LHCN-M2 (cell line): ENCODE results near the gene ANK3. TPM values are rescaled to one million over a fixed set of nuclear protein-coding genes. Genes with fewer than 3 reads are reported as not detected.

Source experiments
- DNase-seq: peaks from one replicate; pipeline ENCODE4 v3.0.0-alpha.2; 2012; ENCODE audit warnings: low read depth
- total RNA-seq: library from RNA; depleted of rRNA; stranded (reverse); fragments of >200 nt; gene quantifications from 2 replicates; pipeline ENCODE4 v1.2.3, GENCODE V29; 2014

The ANK3 gene
- total RNA-seq, 1 experiment from 2014 or later = 4.5 TPM

GRCh38 chr10:60347270-60347669 is 42.4 kb downstream of the ANK3 start:
- no peak for DNase-seq

GRCh38 chr10:60346661-60347060 is 43.0 kb downstream of the ANK3 start:
- DNase-seq = no peak

GRCh38 chr10:60343254-60343653 is 46.4 kb downstream of the ANK3 start:
- no peak for DNase-seq

DNA sequence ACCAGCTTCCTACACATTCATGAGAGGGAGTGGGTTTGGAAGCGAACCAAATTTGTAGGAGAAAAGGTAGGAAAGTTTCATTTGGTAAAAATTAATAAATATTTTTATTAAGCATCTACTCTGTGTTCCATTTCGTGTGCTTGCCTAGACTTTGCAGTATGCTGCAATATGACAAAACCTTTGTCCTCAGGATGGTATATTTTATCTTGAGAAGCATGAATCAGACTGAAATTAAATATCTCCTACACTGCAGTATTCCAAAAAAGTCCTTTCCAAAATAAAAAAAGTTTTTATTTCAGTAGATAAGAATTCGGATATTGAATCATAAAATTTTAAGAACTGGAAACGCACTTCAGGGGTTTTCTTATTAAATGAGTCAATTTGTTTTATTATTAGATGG is 47.7 kb downstream of the ANK3 start:
- DNase-seq = no peak

GRCh38 chr10:60340973-60341372 is 48.7 kb downstream of the ANK3 start:
- peak; percentile 18 for DNase-seq

GRCh38 chr10:60339757-60340156 is 49.9 kb downstream of the ANK3 start:
- no peak for DNase-seq

GRCh38 chr10:60338786-60339185 is 50.9 kb downstream of the ANK3 start:
- DNase-seq = no peak

DNA sequence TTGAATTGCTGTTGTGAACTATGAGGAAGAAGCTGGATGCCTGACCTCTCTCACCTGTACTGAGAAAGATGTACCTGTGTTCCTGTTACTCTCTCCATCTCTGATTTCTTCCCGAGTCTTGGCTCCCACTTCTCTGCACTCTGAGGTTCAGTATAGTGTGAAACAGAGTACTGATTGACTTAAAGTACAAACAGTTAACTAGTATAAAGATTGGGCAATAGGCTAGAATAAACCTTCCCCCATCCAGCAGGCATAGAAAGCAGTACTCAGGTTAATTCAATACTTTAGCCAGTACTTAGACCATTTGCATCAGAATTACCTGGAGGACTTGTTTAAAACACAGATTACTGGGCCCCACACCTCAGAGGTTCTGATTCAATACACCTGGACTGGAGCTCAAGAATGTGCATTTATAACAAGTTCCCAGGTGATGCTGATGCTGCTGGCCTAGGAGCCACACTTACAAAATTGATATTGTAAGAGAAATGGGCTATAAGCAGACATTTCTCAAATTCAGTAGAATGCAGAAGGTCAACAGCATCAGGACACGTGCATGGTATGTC is 51.6 kb downstream of the ANK3 start:
- no peak for DNase-seq

GRCh38 chr10:60336901-60337630 is 52.6 kb downstream of the ANK3 start:
- no peak for DNase-seq

DNA sequence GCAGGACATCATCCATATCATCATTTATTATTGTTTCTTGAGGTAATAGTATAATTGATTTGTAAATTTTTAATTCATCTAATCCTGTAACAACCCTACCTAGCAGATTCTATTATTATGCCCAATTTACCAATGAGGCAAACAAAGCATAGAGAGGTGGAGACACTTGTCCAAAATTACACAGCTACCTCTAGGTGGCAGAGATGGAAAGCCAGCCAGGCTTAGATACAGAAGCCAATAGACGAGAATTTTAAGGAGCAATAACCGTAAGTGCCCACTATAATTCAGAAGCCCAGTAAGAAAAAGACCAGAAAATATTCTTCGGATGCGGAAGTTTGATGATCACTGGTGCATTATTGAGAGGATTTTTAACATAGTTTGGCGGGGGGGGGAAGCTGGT is 54.0 kb downstream of the ANK3 start:
- no peak for DNase-seq

DNA sequence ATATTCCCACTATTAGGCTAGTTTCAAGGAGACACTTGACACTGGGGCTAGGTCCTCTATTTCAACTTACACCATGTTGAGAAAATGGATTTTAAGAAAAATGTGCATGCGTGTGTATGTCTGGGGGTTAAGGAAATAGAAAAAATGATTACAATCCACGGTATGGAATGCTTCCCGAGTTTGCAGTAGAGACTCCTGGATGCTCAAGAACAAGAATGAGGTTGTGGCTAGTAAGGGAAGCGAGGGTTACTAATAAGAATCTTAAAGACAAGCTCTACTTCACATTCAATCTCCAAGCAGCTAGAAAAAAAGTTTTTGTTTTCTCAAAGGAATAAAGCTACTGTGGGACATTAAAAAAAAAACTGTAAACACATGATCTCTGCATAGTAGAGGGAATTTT is 54.7 kb downstream of the ANK3 start:
- no peak for DNase-seq

DNA sequence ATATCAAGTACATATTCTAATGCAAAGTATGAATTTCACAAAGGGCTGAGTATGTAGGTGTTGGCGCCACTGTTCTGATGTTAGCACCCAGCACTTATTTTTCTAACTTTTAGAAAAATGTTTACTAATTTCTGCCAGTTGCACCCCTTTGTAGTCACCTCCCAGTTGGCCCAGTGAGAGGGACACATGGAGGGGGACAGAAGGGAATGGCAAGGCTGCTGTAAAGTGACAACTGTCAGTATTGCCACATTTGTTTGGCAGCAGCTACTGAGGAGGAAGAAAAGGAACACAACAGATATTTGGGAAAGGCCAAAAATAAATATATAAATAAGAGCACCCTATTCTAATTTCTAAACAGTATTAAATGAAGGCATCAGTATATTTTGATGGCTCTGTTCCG is 57.3 kb downstream of the ANK3 start:
- DNase-seq = no peak

- DNase-seq = no peak
Observed at GRCh38 chr10:60331886-60332285, 57.8 kb downstream of the ANK3 start.

DNA sequence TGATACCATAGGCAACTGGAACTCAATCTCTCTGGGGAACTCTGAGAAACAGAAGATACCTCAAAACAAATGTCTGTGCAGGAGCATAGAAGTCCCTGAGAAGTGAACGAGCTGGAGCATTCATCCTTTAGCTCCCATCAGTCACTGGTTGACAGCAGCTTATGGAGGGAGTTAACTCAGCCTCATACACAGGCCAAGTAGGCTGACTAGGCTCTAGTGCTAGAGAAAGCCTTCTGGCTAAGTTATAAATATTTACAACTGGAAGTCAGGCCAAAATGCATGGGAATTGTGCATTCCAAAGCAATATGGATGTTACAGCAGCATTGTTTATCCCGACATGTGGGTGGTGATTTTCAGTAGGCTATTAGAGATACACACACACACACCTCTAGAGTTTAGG is 66.5 kb downstream of the ANK3 start:
- no peak for DNase-seq

DNA sequence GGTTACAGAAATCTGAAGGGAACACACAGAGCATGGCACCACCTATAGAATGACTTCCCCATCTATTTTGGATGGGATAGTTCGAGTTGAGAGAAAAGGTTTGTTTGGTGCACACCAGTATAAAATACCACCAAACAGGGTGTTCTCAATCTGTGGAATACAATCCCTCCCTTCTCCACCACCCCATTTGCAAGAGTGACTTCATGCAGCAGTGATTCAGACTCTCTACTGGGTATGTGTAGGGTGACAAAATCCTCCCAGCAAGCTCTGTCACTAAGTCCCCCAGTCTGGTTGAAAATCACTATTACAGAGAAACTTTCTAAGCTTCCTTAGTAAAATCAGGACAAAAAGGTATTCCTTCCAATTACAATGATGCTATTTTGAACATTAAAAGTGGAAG is 69.0 kb downstream of the ANK3 start:
- no peak for DNase-seq

DNA sequence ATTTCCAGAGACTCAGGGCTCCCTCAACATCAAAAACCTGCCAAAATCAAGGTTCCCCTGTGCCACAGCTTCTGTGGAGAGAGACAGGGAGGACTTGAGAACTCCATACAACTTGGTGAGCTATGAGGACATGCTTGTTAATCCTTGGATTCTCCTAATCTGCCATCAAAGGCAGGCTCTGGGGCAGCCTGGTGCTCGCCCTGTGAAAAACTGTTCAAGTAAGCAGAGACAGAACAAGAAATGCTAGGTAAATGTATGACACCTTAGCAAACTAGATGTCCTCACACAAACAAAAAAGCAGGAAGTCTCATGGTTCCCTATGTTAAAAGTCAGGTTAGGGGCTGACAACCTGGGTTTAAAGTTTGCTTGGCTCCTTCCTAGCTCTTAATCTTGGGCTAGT is 73.6 kb downstream of the ANK3 start:
- no peak for DNase-seq

DNA sequence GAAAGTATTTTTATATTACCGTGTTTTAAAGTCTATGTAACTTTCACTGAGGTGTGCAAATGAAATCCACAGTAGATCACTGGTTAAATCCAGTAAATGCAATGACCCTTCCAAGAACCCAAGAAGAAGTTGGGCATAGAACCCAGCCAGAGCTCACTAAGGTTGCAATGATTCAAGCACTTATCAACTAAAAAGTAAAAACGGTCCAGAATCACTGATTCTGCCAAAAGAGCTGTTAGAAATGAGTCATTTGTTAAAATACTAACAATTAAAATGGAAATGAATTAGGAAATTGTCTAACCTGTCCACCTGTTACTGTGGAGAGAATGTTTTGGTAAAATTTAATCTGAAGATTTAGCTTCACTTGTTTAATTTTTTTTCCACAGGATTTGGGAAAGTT is 74.4 kb downstream of the ANK3 start:
- DNase-seq = no peak

GRCh38 chr10:60314069-60314940 is 75.4 kb downstream of the ANK3 start:
- DNase-seq = peak; percentile 76

DNA sequence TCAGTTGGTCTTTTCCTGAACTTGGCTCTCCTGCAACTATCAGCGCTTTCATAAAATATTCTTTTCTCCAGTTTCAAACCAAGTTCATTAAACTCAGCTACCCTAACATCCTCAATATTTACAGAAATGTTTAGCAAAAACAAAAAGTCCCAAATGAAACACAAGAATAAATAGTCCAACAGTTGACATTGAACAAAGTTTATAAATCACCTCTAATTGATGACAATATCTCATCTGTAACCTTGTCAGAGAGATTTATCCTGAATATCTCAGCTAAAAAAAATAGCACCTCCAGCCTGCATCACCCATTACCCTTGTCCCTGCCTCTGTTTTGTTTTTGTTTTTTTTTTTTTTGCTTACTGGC is 76.1 kb downstream of the ANK3 start:
- no peak for DNase-seq

DNA sequence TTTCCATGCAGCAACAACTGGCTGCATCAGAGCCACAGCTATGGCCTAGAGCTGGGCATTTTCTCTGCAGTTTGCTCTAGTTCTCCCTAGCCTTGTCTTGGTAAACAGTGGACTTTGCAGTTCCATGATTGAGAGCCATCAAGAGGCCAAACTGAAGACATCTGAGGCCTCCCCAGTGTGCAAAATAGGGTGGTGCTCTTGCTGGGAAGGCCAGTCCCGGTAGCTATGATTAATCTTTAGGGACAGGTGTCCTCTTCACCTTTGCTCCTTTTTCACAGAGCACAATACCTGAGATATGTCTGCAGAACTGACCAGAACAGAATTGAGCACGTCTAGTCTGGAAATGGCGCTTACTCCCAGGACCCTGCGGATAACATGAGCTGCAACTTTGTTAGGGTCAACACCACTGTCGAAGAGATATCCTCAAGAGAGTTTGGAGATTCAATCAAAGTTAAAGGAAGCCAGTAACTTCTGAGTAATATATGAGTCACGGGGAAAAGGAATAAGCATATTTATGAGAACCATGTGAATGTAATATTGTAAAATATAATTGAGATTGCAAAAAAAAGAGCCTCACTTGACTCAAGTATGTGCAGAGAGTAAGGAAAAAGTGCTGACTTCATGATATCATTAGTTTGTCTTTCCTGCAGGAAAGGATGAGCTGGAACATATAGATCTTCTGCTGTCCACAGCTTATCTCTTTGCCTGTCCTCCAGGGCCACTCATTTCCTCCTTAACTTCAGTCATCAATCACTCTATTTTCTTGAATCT is 76.7 kb downstream of the ANK3 start:
- DNase-seq = peak; percentile 73

DNA sequence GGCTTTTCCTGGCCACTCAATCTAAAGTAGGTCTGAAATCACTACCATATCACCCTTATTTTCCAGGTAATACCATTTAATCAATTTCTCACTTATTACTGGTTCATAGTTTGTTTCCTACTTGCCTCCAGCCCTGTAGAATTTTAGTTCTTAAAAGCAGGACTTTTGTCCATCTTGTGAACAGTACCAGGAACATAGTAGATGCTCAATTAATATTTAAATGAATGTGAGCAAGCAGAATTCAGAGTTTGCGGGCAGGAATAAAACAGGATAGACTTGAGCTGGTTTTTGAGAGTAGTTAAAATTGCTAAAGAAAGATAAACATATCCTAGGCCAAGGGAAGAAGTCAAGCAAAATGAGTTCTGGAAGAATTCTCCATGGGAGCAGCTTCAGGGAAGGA is 77.9 kb downstream of the ANK3 start:
- DNase-seq = no peak

DNA sequence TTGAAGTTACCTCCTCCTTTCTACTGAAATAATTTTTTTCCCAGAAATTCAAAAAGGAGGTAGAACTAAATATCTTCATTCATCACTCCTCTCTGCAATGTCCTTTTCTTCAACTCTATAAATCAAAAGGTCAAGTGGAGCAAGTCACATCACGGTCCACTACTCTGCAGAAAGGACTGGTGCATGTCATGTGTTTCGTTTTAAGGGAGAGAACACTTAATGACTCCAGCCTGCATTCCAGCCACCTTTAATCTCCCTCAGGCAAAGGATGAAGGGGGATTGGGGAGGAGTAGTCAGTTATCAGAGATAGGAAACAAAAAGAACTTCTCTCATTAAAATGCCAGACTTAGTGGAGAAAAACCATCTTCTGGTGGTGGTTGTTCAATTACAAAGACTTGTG is 78.9 kb downstream of the ANK3 start:
- no peak for DNase-seq
